Lower leg skin (tissue), 3 donors: ENCODE measurements around the gene NPAP1.

Experiments
- CTCF ChIP-seq, 3 donors: fragments of 450-650 bp; IDR thresholded peaks; one replicate each; pipeline ENCODE4 v1.5.1; 2016; ENCODE audit warnings: antibody characterized with exemption in 3 of 3, mild to moderate bottlenecking in 3 of 3, moderate library complexity in 2 of 3
- POLR2A ChIP-seq, 2 donors: fragments of 450-650 bp; IDR thresholded peaks; one replicate each; pipeline ENCODE4 v1.6.1; 2016 to 2017; ENCODE audit warnings: antibody characterized with exemption in 2 of 2, mild to moderate bottlenecking in 1 of 2, moderate library complexity in 1 of 2

GRCh38 chr15:24678485-24678884, 2.9 kb downstream of the NPAP1 start:
- TF ChIP-seq CTCF (IDR thresholded peaks at IDR 0.05), result no peak
- TF ChIP-seq POLR2A (IDR thresholded peaks at IDR 0.05), result no peak
